ENCODE measurements around the gene TMX3. TPM values are rescaled to one million over a fixed set of nuclear protein-coding genes. Genes with fewer than 3 reads are reported as not detected.

Gene TMX3
- total RNA-seq, 1 donor from 2014 or later = 74.5 TPM

Other genes with a start within 250 kb of the TMX3 start
- gene CCDC102B, start 83.0 kb upstream of the TMX3 start, total RNA-seq = 0.28 and 1.7 TPM in 2 replicates